Hematopoietic multipotent progenitor cell treated with erythropoietin and hydrocortisone succinate and interleukin-3 and kit ligand, for 8 days (in vitro differentiated cells): Measurements from ENCODE around the gene LIN52.

Experiments
- DNase-seq: peaks from one replicate; pipeline ENCODE4 v3.0.0-alpha.2; 2015

Gene LIN52

GRCh38 chr14:74195623-74196022, 110.9 kb downstream of the LIN52 start:
- no peak for DNase-seq

- DNase-seq: no peak
Observed at GRCh38 chr14:74198441-74199234, 113.9 kb downstream of the LIN52 start.

- no peak for DNase-seq
Observed at GRCh38 chr14:74202113-74202512, 117.4 kb downstream of the LIN52 start.

GRCh38 chr14:74203639-74204038, 118.9 kb downstream of the LIN52 start:
- no peak for DNase-seq

- DNase-seq: no peak
Observed at GRCh38 chr14:74204491-74204890, 119.7 kb downstream of the LIN52 start.

- no peak for DNase-seq
Observed at GRCh38 chr14:74205882-74206281, 121.1 kb downstream of the LIN52 start.

- DNase-seq: peak; percentile 37
Observed at GRCh38 chr14:74207943-74208342, 123.2 kb downstream of the LIN52 start.

- no peak for DNase-seq
Observed at GRCh38 chr14:74208642-74209041, 123.9 kb downstream of the LIN52 start.

GRCh38 chr14:74211945-74212580, 127.3 kb downstream of the LIN52 start:
- no peak for DNase-seq

- no peak for DNase-seq
Observed at GRCh38 chr14:74213907-74214803, 129.4 kb downstream of the LIN52 start.

GRCh38 chr14:74216671-74217070, 131.9 kb downstream of the LIN52 start:
- DNase-seq: no peak

- peak; percentile 63 for DNase-seq
Observed at GRCh38 chr14:74217672-74218448, 133.1 kb downstream of the LIN52 start.

- DNase-seq: no peak
Observed at GRCh38 chr14:74218462-74218861, 133.7 kb downstream of the LIN52 start.

- no peak for DNase-seq
Observed at GRCh38 chr14:74219277-74220205, 134.8 kb downstream of the LIN52 start.

- no peak for DNase-seq
Observed at GRCh38 chr14:74220991-74221390, 136.2 kb downstream of the LIN52 start.

- no peak for DNase-seq
Observed at GRCh38 chr14:74221741-74222140, 137.0 kb downstream of the LIN52 start.

- DNase-seq: no peak
Observed at GRCh38 chr14:74223016-74223415, 138.3 kb downstream of the LIN52 start.

GRCh38 chr14:74231784-74232183, 147.0 kb downstream of the LIN52 start:
- no peak for DNase-seq

GRCh38 chr14:74235017-74235416, 150.3 kb downstream of the LIN52 start:
- DNase-seq: no peak

- no peak for DNase-seq
Observed at GRCh38 chr14:74237441-74237840, 152.7 kb downstream of the LIN52 start.
